HEK293 (cell line): ENCODE results near the gene ODAD3.
"Not testable (repeated sequence)": the region's sequence is repeated elsewhere in the genome, so short reads cannot be mapped to it uniquely, and the experiment has no call there.

ENCODE experiments used
- CTCF ChIA-PET: fragments of 350-600 bp; formaldehyde crosslinking; extraction: SDS; loops from one replicate; lab custom pipeline; 2021; ENCODE audit warnings: antibody characterized with exemption; lab: Yijun Ruan, JAX
- POLR2A ChIA-PET: fragments of 300-600 bp; formaldehyde crosslinking; extraction: SDS; loops from one replicate; lab custom pipeline; 2020; ENCODE audit warnings: antibody characterized with exemption, inconsistent platforms; lab: Yijun Ruan, JAX
- H3K27ac ChIP-seq: fragments of 200-500 bp; sonication (Bioruptor generic); 2 replicates; pipeline ENCODE4 v1.5.1; 2014; ENCODE audit warnings: low read depth, low read length, control low read depth, inconsistent platforms; ENCODE audit errors: extremely low read depth
- H3K36me3 ChIP-seq, 2 experiments: fragments of 200-500 bp in 1 of 2; sonication (Bioruptor generic) in 1 of 2; 1 replicate in 1 of 2; 2 replicates in 1 of 2; pipeline ENCODE4 v1.5.1; 2014 to 2017; ENCODE audit warnings: inconsistent platforms in 2 of 2, low read length in 2 of 2; ENCODE audit not compliant: control insufficient read depth in 2 of 2, insufficient read depth in 1 of 2
- H3K4me1 ChIP-seq: fragments of 200-500 bp; sonication (Bioruptor generic); 2 replicates; pipeline ENCODE4 v1.5.1; 2014; ENCODE audit warnings: mild to moderate bottlenecking, low read length, inconsistent platforms; ENCODE audit not compliant: control insufficient read depth, insufficient read depth
- H3K4me3 ChIP-seq: 2 replicates; pipeline ENCODE4 v1.5.1; 2011; ENCODE audit warnings: low read depth, mild to moderate bottlenecking, control low read depth, low read length, moderate library complexity
- H3K9me3 ChIP-seq: fragments of 200-500 bp; sonication (Bioruptor generic); 2 replicates; pipeline ENCODE4 v1.5.1; 2014; ENCODE audit warnings: low read depth, low read length, inconsistent platforms; ENCODE audit not compliant: control insufficient read depth, insufficient read depth
- GLIS1 ChIP-seq: fragments of 450-650 bp; formaldehyde crosslinking; IDR thresholded peaks from 2 replicates; pipeline ENCODE4 v1.5.1; 2016; ENCODE audit warnings: missing biosample characterization, missing genetic modification characterization
- GLIS2 ChIP-seq: fragments of 450-650 bp; formaldehyde crosslinking; IDR thresholded peaks from 2 replicates; pipeline ENCODE4 v1.5.1; 2016; ENCODE audit warnings: missing biosample characterization, missing genetic modification characterization
- KLF9 ChIP-seq: fragments of 450-650 bp; formaldehyde crosslinking; IDR thresholded peaks from 2 replicates; pipeline ENCODE4 v1.5.1; 2016; ENCODE audit warnings: missing biosample characterization, missing genetic modification characterization, low read depth
- WT1 ChIP-seq: fragments of 450-650 bp; formaldehyde crosslinking; IDR thresholded peaks from 2 replicates; pipeline ENCODE4 v1.5.1; 2016; ENCODE audit warnings: missing biosample characterization, missing genetic modification characterization
- ZNF2 ChIP-seq: fragments of 450-650 bp; formaldehyde crosslinking; IDR thresholded peaks from 2 replicates; pipeline ENCODE4 v1.5.1; 2016; ENCODE audit warnings: missing biosample characterization, missing genetic modification characterization
- ZNF239 ChIP-seq: fragments of 450-650 bp; formaldehyde crosslinking; IDR thresholded peaks from 2 replicates; pipeline ENCODE4 v1.5.1; 2016; ENCODE audit warnings: missing biosample characterization, missing genetic modification characterization
- ZNF335 ChIP-seq: fragments of 450-650 bp; formaldehyde crosslinking; conservative IDR thresholded peaks from 2 replicates; pipeline ENCODE4 v1.5.1; 2016; ENCODE audit warnings: missing biosample characterization, missing genetic modification characterization
- ZNF530 ChIP-seq: fragments of 450-650 bp; formaldehyde crosslinking; IDR thresholded peaks from 2 replicates; pipeline ENCODE4 v1.5.1; 2016; ENCODE audit warnings: low read depth, missing biosample characterization, missing genetic modification characterization
- ZNF623 ChIP-seq: fragments of 450-650 bp; formaldehyde crosslinking; IDR thresholded peaks from 2 replicates; pipeline ENCODE4 v1.5.1; 2016; ENCODE audit warnings: missing biosample characterization, missing genetic modification characterization
- ZNF626 ChIP-seq: fragments of 450-650 bp; sonication (Bioruptor Pico); formaldehyde crosslinking; IDR thresholded peaks from 2 replicates; pipeline ENCODE4 v1.5.1; 2018; ENCODE audit warnings: missing biosample characterization, missing genetic modification characterization, inconsistent platforms
- ZNF664 ChIP-seq: fragments of 450-650 bp; formaldehyde crosslinking; IDR thresholded peaks from 2 replicates; pipeline ENCODE4 v1.5.1; 2016; ENCODE audit warnings: missing biosample characterization, missing genetic modification characterization
- ZNF701 ChIP-seq: fragments of 450-650 bp; formaldehyde crosslinking; IDR thresholded peaks from 2 replicates; pipeline ENCODE4 v1.5.1; 2016; ENCODE audit warnings: missing biosample characterization, missing genetic modification characterization
- ZNF768 ChIP-seq: fragments of 450-650 bp; formaldehyde crosslinking; IDR thresholded peaks from 2 replicates; pipeline ENCODE4 v1.5.1; 2018; ENCODE audit warnings: missing biosample characterization, mild to moderate bottlenecking, missing genetic modification characterization
- TF ChIP-seq, protein P1 (sequence below): fragments of 450-650 bp; formaldehyde crosslinking; IDR thresholded peaks from 2 replicates; pipeline ENCODE4 v1.5.1; 2016; ENCODE audit warnings: missing biosample characterization, missing genetic modification characterization
- TF ChIP-seq, protein P2 (sequence below): fragments of 450-650 bp; formaldehyde crosslinking; IDR thresholded peaks from 2 replicates; pipeline ENCODE4 v1.5.1; 2017; ENCODE audit warnings: missing biosample characterization, missing genetic modification characterization
- TF ChIP-seq, protein P3 (sequence below): fragments of 450-650 bp; formaldehyde crosslinking; IDR thresholded peaks from 2 replicates; pipeline ENCODE4 v1.5.1; 2016; ENCODE audit warnings: missing biosample characterization, missing genetic modification characterization
- TF ChIP-seq, protein P4 (sequence below): fragments of 450-650 bp; formaldehyde crosslinking; IDR thresholded peaks from 2 replicates; pipeline ENCODE4 v1.5.1; 2016; ENCODE audit warnings: missing biosample characterization, missing genetic modification characterization
- TF ChIP-seq, protein P5 (sequence below): fragments of 450-650 bp; formaldehyde crosslinking; IDR thresholded peaks from 2 replicates; pipeline ENCODE4 v1.5.1; 2016; ENCODE audit warnings: missing biosample characterization, missing genetic modification characterization

Gene ODAD3

DNA sequence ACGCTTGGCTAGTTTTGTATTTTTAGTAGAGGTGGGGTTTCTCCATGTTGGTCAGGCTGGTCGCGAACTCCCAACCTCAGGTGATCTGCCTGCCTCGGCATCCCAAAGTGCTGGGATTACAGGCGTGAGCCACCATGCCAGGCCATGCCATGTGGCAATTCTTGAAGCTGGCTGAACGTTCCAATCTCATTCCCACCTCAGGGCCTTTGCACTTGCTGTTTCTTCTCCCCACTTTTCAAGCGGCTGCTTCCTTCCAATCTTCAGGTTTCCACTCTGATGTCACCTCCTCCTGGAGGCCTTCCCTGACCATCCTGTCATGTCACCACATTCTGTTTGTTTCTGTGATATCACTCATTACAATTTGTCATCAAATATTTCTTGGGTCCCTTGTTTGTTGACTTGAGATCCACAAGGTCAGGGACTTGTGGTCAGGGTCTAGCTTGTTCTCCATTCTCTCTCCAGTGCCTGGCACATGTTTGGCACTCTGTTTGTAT, 55.0 kb downstream of the ODAD3 start:
- Histone ChIP-seq H3K9me3 (no peaks in the 10 kb centered on the region), H3K36me3 (peaks cover 0 to 21% of the 10 kb centered on the region in 2 experiments; a peak in 2 of 3 replicates), H3K4me1 (peaks cover 4% of the 10 kb centered on the region), H3K4me3 (no peak overlapping the region), H3K27ac (no peak overlapping the region)
- POLR2A ChIA-PET = interaction anchor here (0.7 to 2.7 kb wide), 3 partner anchors 34 to 63 kb away, joined by 3 to 27 read pairs (median 14); partner anchors contain the start of genes CCDC159, ODAD3, PRKCSH and TMEM205
- TF ChIP-seq ZNF626 (tag by site-specific recombination) (no peak), ZNF623 (tag by site-specific recombination) (peak; percentile 97), GLIS1 (tag by site-specific recombination) (no peak), ZNF768 (tag by site-specific recombination) (no peak), ZNF530 (no peak), ZNF2 (tag by site-specific recombination) (no peak), ZNF664 (tag by site-specific recombination) (no peak)
- TF ChIP-seq, protein P1, sequence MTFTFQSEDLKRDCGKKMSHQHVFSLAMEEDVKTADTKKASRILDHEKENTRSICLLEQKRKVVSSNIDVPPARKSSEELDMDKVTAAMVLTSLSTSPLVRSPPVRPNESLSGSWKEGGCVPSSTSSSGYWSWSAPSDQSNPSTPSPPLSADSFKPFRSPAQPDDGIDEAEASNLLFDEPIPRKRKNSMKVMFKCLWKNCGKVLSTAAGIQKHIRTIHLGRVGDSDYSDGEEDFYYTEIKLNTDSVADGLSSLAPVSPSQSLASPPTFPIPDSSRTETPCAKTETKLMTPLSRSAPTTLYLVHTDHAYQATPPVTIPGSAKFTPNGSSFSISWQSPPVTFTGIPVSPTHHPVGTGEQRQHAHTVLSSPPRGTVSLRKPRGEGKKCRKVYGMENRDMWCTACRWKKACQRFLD (tag by site-specific recombination) = no peak
- CTCF ChIA-PET = interaction anchor here (0.6 to 5.9 kb wide), 16 partner anchors 19 to 105 kb away, joined by 3 to 66 read pairs (median 13); partner anchors contain the start of genes CCDC159, ELAVL3, ODAD3 and PRKCSH

DNA sequence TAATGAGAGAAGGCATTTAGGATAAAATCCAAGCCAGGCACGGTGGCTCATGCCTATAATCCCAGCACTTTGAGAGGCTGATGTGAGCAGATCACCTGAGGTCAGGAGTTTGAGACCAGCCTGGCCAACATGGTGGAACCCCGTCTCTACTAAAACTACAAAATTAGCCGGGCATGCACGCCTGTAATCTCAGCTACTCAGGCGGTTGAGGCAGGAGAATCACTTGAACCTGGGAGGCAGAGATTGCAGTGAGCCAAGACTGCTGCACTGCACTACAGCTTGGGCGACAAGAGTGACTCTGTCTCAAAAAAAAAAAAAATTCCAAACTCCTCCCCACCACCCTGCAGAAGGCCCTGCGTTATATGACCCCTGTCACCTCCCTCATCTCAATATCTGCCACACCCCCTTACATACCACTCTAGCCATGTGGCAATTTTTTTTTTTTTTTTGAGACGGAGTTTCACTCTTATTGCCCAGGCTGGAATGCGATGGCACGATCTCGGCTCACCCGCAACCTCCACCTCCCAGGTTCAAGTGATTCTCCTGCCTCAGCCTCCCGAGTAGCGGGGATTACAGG, 55.6 kb downstream of the ODAD3 start:
- not testable (repeated sequence) for H3K4me1 ChIP-seq, H3K4me3 ChIP-seq
- CTCF ChIA-PET = interaction anchor here (1.4 to 5.6 kb wide), 5 partner anchors 37 to 105 kb away, joined by 3 to 66 read pairs (median 16); partner anchors contain the start of genes ODAD3, PRKCSH and RGL3
- peaks cover 0 to 21% of the 10 kb centered on the region in 2 experiments; a peak in 2 of 3 replicates for H3K36me3 ChIP-seq
- TF ChIP-seq KLF9 (tag by site-specific recombination) = peak; percentile 57; the same call in 1 of the 2 replicates
- TF ChIP-seq, all 188 proteins: peak for 1; not testable (repeated sequence) for 187
- not testable (repeated sequence) for H3K27ac ChIP-seq, H3K9me3 ChIP-seq
- POLR2A ChIA-PET = interaction anchor here (0.7 to 2.7 kb wide), 2 partner anchors 34 to 56 kb away, joined by 3 to 27 read pairs; partner anchors contain the start of genes CCDC159, ODAD3, PRKCSH and TMEM205

DNA sequence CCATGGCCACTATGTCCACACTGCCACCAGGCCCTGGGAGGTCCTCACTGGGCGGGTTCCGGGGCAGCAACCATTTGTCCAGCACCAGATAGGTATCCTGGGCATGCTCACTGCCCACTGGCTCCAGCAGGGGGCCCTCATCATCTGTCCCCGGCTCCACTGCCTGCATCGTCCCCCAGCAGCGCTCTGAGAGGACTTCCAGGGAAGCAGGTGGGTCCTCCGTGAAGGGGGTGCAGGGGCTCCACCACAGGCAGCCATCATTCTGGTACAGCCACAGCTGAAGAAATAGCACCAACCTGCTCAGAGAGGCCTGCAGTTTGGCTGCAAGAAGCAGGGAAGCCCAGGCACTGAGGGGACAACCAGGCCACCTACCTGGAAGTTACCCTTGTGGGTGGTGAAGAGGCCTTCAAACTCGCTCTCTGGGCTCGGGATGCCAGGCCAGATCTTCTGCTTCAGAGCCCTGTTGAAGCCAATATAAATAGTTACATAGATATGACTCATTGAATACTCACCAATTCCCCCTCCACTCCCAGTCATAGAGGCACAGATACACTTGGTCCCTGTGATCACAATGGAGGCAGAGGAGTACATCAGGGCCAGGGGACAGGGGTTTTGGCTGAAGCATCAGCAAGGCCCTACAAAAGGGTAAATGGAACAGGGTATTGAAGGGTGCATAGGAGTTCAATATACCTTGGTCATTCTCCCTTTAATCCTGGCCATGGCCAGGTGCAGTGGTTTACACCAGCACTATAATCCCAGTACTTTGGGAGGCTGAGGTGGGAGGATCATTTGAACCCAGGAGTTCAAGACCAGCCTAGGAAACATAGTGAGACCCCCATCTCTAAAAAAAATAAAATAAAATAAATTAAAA, 56.4 kb downstream of the ODAD3 start:
- H3K4me3 ChIP-seq = no peak overlapping the region
- H3K9me3 ChIP-seq = no peaks in the 10 kb centered on the region
- peaks cover 4% of the 10 kb centered on the region for H3K4me1 ChIP-seq
- ChIA-PET POLR2A (no interaction called here), CTCF (interaction anchor here (0.9 to 5.6 kb wide), 8 partner anchors 20 to 104 kb away, joined by 3 to 66 read pairs (median 8); partner anchors contain the start of genes RGL3 and TSPAN16)
- no peak overlapping the region for H3K27ac ChIP-seq
- H3K36me3 ChIP-seq = peaks cover 0 to 21% of the 10 kb centered on the region in 2 experiments; a peak in 2 of 3 replicates
- TF ChIP-seq ZNF701 (tag by site-specific recombination) (no peak), WT1 (tag by site-specific recombination) (no peak), ZNF335 (tag by site-specific recombination) (peak; percentile 34; the same call in 1 of the 2 replicates), GLIS1 (tag by site-specific recombination) (peak; percentile 52), ZNF239 (tag by site-specific recombination) (no peak), GLIS2 (tag by site-specific recombination) (peak; percentile 31; the same call in 1 of the 2 replicates)
- TF ChIP-seq, protein P2, sequence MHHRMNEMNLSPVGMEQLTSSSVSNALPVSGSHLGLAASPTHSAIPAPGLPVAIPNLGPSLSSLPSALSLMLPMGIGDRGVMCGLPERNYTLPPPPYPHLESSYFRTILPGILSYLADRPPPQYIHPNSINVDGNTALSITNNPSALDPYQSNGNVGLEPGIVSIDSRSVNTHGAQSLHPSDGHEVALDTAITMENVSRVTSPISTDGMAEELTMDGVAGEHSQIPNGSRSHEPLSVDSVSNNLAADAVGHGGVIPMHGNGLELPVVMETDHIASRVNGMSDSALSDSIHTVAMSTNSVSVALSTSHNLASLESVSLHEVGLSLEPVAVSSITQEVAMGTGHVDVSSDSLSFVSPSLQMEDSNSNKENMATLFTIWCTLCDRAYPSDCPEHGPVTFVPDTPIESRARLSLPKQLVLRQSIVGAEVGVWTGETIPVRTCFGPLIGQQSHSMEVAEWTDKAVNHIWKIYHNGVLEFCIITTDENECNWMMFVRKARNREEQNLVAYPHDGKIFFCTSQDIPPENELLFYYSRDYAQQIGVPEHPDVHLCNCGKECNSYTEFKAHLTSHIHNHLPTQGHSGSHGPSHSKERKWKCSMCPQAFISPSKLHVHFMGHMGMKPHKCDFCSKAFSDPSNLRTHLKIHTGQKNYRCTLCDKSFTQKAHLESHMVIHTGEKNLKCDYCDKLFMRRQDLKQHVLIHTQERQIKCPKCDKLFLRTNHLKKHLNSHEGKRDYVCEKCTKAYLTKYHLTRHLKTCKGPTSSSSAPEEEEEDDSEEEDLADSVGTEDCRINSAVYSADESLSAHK (tag by site-specific recombination) = no peak
- TF ChIP-seq, protein P3, sequence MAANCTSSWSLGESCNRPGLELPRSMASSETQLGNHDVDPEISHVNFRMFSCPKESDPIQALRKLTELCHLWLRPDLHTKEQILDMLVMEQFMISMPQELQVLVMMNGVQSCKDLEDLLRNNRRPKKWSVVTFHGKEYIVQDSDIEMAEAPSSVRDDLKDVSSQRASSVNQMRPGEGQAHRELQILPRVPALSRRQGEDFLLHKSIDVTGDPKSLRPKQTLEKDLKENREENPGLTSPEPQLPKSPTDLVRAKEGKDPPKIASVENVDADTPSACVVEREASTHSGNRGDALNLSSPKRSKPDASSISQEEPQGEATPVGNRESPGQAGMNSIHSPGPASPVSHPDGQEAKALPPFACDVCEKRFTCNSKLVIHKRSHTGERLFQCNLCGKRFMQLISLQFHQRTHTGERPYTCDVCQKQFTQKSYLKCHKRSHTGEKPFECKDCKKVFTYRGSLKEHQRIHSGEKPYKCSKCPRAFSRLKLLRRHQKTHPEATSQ (tag by site-specific recombination) = no peak
- TF ChIP-seq, protein P4, sequence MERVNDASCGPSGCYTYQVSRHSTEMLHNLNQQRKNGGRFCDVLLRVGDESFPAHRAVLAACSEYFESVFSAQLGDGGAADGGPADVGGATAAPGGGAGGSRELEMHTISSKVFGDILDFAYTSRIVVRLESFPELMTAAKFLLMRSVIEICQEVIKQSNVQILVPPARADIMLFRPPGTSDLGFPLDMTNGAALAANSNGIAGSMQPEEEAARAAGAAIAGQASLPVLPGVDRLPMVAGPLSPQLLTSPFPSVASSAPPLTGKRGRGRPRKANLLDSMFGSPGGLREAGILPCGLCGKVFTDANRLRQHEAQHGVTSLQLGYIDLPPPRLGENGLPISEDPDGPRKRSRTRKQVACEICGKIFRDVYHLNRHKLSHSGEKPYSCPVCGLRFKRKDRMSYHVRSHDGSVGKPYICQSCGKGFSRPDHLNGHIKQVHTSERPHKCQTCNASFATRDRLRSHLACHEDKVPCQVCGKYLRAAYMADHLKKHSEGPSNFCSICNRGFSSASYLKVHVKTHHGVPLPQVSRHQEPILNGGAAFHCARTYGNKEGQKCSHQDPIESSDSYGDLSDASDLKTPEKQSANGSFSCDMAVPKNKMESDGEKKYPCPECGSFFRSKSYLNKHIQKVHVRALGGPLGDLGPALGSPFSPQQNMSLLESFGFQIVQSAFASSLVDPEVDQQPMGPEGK = peak; percentile 20; the same call in 1 of the 2 replicates
- TF ChIP-seq, protein P5, sequence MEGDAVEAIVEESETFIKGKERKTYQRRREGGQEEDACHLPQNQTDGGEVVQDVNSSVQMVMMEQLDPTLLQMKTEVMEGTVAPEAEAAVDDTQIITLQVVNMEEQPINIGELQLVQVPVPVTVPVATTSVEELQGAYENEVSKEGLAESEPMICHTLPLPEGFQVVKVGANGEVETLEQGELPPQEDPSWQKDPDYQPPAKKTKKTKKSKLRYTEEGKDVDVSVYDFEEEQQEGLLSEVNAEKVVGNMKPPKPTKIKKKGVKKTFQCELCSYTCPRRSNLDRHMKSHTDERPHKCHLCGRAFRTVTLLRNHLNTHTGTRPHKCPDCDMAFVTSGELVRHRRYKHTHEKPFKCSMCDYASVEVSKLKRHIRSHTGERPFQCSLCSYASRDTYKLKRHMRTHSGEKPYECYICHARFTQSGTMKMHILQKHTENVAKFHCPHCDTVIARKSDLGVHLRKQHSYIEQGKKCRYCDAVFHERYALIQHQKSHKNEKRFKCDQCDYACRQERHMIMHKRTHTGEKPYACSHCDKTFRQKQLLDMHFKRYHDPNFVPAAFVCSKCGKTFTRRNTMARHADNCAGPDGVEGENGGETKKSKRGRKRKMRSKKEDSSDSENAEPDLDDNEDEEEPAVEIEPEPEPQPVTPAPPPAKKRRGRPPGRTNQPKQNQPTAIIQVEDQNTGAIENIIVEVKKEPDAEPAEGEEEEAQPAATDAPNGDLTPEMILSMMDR = peak; percentile 79; the same call in 1 of the 2 replicates
